Measurements from ENCODE around the gene SLC9A8.

GRCh38 chr20:49885558-49886332 is 73.1 kb downstream of the SLC9A8 start:
- TF ChIP-seq, protein P1, sequence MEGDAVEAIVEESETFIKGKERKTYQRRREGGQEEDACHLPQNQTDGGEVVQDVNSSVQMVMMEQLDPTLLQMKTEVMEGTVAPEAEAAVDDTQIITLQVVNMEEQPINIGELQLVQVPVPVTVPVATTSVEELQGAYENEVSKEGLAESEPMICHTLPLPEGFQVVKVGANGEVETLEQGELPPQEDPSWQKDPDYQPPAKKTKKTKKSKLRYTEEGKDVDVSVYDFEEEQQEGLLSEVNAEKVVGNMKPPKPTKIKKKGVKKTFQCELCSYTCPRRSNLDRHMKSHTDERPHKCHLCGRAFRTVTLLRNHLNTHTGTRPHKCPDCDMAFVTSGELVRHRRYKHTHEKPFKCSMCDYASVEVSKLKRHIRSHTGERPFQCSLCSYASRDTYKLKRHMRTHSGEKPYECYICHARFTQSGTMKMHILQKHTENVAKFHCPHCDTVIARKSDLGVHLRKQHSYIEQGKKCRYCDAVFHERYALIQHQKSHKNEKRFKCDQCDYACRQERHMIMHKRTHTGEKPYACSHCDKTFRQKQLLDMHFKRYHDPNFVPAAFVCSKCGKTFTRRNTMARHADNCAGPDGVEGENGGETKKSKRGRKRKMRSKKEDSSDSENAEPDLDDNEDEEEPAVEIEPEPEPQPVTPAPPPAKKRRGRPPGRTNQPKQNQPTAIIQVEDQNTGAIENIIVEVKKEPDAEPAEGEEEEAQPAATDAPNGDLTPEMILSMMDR (IDR thresholded peaks at IDR 0.05): no peak
- TF ChIP-seq POLR2A (IDR thresholded peaks at IDR 0.05) (no peak), POLR2AphosphoS5 (IDR thresholded peaks at IDR 0.05) (no peak), EP300 (IDR thresholded peaks at IDR 0.05; ENCODE audit: low read depth) (no peak)
